GM10266 (cell line): ENCODE results near the gene INSIG1.

Experiments
- DNase-seq: peaks from one replicate; pipeline ENCODE4 v3.0.0; 2012; ENCODE audit errors: extremely low spot score
- TF ChIP-seq, protein P1 (sequence below): IDR thresholded peaks from 2 replicates; pipeline ENCODE4 v1.5.1; 2012; ENCODE audit warnings: mild to moderate bottlenecking, low read depth; ENCODE audit not compliant: control insufficient read depth, insufficient read depth; ENCODE audit errors: missing control alignments

The INSIG1 gene

DNA sequence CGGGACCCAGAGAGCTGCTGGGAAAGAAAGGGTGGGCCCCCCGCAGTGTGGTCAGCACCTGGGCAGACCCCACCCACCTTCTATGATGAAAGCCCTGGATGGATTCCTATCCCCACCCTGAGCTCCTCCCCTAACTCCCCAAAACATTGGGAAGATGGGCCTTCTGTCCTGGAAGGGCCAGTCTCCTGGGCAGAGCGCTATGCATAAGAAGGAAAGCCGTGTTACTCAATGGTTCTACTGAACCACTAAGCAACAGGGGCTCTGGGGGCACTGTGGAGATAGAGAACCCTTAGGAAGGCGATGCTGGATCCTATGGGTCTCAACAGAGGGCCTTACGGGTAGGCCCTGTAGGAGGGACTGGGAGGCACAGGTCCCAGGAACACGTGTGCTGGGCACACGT, 30.7 kb upstream of the INSIG1 start:
- TF ChIP-seq, protein P1, sequence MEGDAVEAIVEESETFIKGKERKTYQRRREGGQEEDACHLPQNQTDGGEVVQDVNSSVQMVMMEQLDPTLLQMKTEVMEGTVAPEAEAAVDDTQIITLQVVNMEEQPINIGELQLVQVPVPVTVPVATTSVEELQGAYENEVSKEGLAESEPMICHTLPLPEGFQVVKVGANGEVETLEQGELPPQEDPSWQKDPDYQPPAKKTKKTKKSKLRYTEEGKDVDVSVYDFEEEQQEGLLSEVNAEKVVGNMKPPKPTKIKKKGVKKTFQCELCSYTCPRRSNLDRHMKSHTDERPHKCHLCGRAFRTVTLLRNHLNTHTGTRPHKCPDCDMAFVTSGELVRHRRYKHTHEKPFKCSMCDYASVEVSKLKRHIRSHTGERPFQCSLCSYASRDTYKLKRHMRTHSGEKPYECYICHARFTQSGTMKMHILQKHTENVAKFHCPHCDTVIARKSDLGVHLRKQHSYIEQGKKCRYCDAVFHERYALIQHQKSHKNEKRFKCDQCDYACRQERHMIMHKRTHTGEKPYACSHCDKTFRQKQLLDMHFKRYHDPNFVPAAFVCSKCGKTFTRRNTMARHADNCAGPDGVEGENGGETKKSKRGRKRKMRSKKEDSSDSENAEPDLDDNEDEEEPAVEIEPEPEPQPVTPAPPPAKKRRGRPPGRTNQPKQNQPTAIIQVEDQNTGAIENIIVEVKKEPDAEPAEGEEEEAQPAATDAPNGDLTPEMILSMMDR = no peak
- no peak for DNase-seq

DNA sequence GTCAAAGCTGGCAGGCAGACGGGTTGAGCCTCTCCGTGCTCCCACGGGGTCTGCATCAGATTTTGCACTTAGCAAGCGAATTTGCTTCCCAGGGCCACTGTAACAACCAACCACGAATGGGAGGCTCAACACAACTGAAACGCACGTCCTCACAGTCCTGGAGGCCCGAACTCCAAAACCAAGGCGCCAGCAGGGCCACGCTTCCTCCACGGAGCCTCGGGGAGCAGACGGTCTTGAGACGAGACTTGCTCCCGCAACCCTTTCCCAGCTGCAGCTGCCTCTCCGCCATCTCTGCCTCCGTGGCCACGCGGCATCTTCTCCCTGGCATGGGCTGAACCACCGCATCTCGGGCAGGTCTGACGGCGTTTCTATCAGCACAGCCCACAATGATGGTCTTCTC, 30.2 kb upstream of the INSIG1 start:
- DNase-seq = no peak
- TF ChIP-seq, protein P1 = no peak

GRCh38 chr7:155268211-155268610, 29.5 kb upstream of the INSIG1 start:
- TF ChIP-seq, protein P1 = no peak
- DNase-seq = no peak

DNA sequence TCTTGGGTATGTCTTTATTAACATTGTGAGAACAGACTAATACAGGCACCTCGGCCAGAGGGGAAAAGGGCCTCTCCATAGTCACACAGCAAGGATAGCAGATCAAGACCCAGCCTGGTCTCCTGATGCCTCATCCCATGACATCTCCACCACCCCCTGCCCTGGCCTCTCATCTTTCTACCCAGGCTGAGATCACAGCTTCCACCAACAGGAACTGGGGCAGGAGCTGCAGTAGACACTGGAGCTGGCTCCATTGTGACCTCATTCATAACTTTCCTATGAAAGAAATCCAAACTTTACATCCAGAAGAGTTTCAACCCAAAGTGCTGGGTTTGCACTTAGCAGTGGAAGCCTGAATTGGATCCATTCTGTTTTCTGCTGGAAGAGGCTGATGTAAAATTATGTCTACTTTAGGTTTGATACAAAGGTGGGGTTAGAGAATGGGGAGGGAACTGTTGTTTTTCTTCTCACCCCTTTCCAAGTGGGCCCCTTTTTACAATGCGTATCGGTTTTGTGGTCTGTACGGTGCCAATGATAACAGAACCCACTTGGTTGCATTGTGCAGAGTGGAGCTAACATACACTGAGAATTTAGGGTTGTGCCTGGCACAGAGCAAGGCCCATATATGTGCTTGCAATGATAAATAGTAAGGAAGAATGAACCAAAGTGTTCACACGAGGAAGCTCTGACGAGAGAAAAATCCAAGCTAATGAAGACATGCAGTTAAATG, 28.6 kb upstream of the INSIG1 start:
- DNase-seq = no peak
- TF ChIP-seq, protein P1 = no peak

- TF ChIP-seq, protein P1 = no peak
- no peak for DNase-seq
Measured at GRCh38 chr7:155269766-155270585, 27.7 kb upstream of the INSIG1 start.

DNA sequence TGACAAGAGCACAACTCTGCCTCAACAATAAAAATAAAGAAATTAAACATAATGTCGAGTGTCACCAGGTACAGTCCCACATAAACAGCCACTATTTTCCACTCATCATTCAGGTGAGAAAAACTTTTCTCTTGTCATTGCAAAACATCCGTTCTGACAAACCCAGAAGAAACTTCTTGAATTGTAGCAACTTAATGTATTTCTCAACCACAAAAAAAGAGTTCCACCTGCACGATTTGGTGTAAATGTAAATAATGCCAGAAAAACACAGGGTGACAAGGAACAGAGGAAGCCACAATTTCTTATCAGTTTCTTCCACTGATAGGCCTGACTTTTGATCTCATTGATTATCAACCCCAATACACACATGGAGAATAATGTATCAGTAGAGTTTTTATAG, 26.8 kb upstream of the INSIG1 start:
- DNase-seq = no peak
- TF ChIP-seq, protein P1 = no peak
